Body of pancreas (tissue), 4 donors: ENCODE measurements around the gene ESCO1. TPM values are rescaled to one million over a fixed set of nuclear protein-coding genes. Genes with fewer than 3 reads are reported as not detected.
A peak's percentile ranks its signal among the peaks of the same experiment; 100 is the strongest.
"Not testable (repeated sequence)": the region's sequence is repeated elsewhere in the genome, so short reads cannot be mapped to it uniquely, and the experiment has no call there.

Experiments used
- ATAC-seq: fragments of 150-250 bp; one replicate; pipeline ENCODE4 v1.9.1; 2016
- DNase-seq, 4 donors: peaks; one replicate each; pipeline ENCODE4 v3.0.0-alpha.2; 2019
- H3K27ac ChIP-seq, 4 donors: fragments of 200-600 bp; sonication (generic); 1 replicate in 3 of 4; 2 replicates in 1 of 4; pipeline versions ENCODE4 v1.5.1 to v1.6.1; 2016 to 2019; ENCODE audit warnings: mild to moderate bottlenecking in 1 of 4, mixed read lengths in 1 of 4, moderate library complexity in 1 of 4
- H3K27me3 ChIP-seq, 2 donors: fragments of 200-600 bp; sonication (generic); one replicate each; pipeline ENCODE4 v1.6.0; 2016; ENCODE audit warnings: mild to moderate bottlenecking in 1 of 2
- H3K36me3 ChIP-seq, 2 donors: fragments of 200-600 bp; sonication (generic); replicated peaks in 1 of 2; 2 replicates each; pipeline ENCODE4 v1.5.1; 2016; ENCODE audit warnings: low read depth in 2 of 2; ENCODE audit not compliant: insufficient read depth in 1 of 2
- H3K4me1 ChIP-seq: fragments of 200-600 bp; sonication (generic); one replicate; pipeline ENCODE4 v1.6.0; 2016
- H3K4me3 ChIP-seq, 2 donors: fragments of 200-600 bp; sonication (generic); 1 replicate in 1 of 2; 2 replicates in 1 of 2; pipeline ENCODE4 v1.5.1; 2016 to 2019
- H3K9me3 ChIP-seq, 3 donors: fragments of 200-600 bp; sonication (generic); 1 replicate in 2 of 3; 2 replicates in 1 of 3; pipeline ENCODE4 v1.5.1; 2016
- CTCF ChIP-seq, 7 experiments: fragments of 450-650 bp in 4 of 7; fragments of 200-600 bp in 3 of 7; sonication (generic) in 3 of 7; IDR thresholded peaks; one replicate each; pipeline ENCODE4 v1.5.1; 2016 to 2019; ENCODE audit warnings: antibody characterized with exemption in 7 of 7
- POLR2A ChIP-seq, 3 donors: fragments of 450-650 bp; IDR thresholded peaks; one replicate each; pipeline ENCODE4 v1.6.1; 2016; ENCODE audit warnings: antibody characterized with exemption in 3 of 3, mild to moderate bottlenecking in 2 of 3
- WGBS, 2 donors: methylation state at CpG; one replicate each; pipeline ENCODE4 v1.1.5; 2017; 5-methylcytosine and 5-hydroxymethylcytosine counted together
- intact Hi-C: fragments of 100-400 bp; cut with DNase I; formaldehyde crosslinking; loops from one replicate; pipeline ENCODE4 v1.15.1; 2023
- total RNA-seq, 2 donors: library from RNA; depleted of rRNA; stranded (reverse); fragments of >200 nt; gene quantifications; one replicate each; pipeline ENCODE4 v1.1.0, GENCODE V29; 2016

The ESCO1 gene
- total RNA-seq: 10 to 100 TPM; 12.7 to 27.7 TPM

GRCh38 chr18:21600526-21601410, at the start of gene ESCO1:
ESCO1 (minus strand) TSS chr18:21600704; CDS start chr18:21574843, 25,861 bp downstream.
- Histone ChIP-seq H3K27me3 (no peaks in the 10 kb centered on the region), H3K4me1 (peaks cover 38% of the 10 kb centered on the region), H3K9me3 (no peaks in the 10 kb centered on the region), H3K27ac (peak within 1 kb of the TSS; percentile 87 to 100 (median 98)), H3K36me3 (no peaks in the 10 kb centered on the region), H3K4me3 (peak within 1 kb of the TSS; percentile 81 to 84)
- 8 to 45% methylated on average over 13 to 71 of the region's 74 CpGs for WGBS, 2 donors
- ATAC-seq: peak; percentile 91
- intact Hi-C loops: no loop called here
- DNase-seq: peak; percentile 96 to 99 (median 98)
- TF ChIP-seq CTCF (IDR thresholded peaks at IDR 0.05): peak; percentile 96 to 98 (median 98)
- TF ChIP-seq POLR2A (IDR thresholded peaks at IDR 0.05): peak; percentile 93 to 98 (median 97)

GRCh38 chr18:21640375-21640774, 39.9 kb upstream of the ESCO1 start:
- WGBS, 2 donors: 96 to 100% methylated on average over 4 to 5 of the region's 5 CpGs
- ATAC-seq: not testable (repeated sequence)

GRCh38 chr18:21638822-21639221, 38.3 kb upstream of the ESCO1 start:
- TF ChIP-seq POLR2A (IDR thresholded peaks at IDR 0.05) (no peak), CTCF (IDR thresholded peaks at IDR 0.05) (no peak)
- WGBS, 2 donors: 86 to 89% methylated on average over 3 of the region's 3 CpGs
- Histone ChIP-seq H3K36me3 (no peaks in the 10 kb centered on the region), H3K27ac (no peak overlapping the region), H3K4me3 (no peak overlapping the region), H3K27me3 (no peaks in the 10 kb centered on the region), H3K4me1 (no peaks in the 10 kb centered on the region), H3K9me3 (no peaks in the 10 kb centered on the region)
- ATAC-seq: no peak
- intact Hi-C loops: no loop called here
- no peak for DNase-seq

More at GRCh38 chr18:21640375-21640774, 39.9 kb upstream of the ESCO1 start:
- intact Hi-C loops, H3K36me3 ChIP-seq, H3K4me3 ChIP-seq, DNase-seq, H3K9me3 ChIP-seq, H3K27ac ChIP-seq, H3K4me1 ChIP-seq, H3K27me3 ChIP-seq: not testable (repeated sequence)

- Histone ChIP-seq H3K36me3 (peaks cover 0 to 2% of the 10 kb centered on the region in 2 donors), H3K4me3 (no peak overlapping the region), H3K4me1 (no peaks in the 10 kb centered on the region), H3K27ac (no peak overlapping the region), H3K9me3 (no peaks in the 10 kb centered on the region), H3K27me3 (no peaks in the 10 kb centered on the region)
- intact Hi-C loops: no loop called here
- TF ChIP-seq CTCF (IDR thresholded peaks at IDR 0.05): no peak
- no peak for TF ChIP-seq POLR2A (IDR thresholded peaks at IDR 0.05)
- ATAC-seq: no peak
- no peak for DNase-seq
- WGBS, 2 donors: 93 to 96% methylated on average over 13 of the region's 13 CpGs
These were observed 36.3 kb upstream of the ESCO1 start for GRCh38 chr18:21636769-21637168.

- Histone ChIP-seq H3K36me3 (peaks cover 0 to 8% of the 10 kb centered on the region in 2 donors), H3K9me3 (no peaks in the 10 kb centered on the region), H3K4me3 (no peak overlapping the region), H3K27ac (no peak overlapping the region), H3K4me1 (no peaks in the 10 kb centered on the region), H3K27me3 (no peaks in the 10 kb centered on the region)
- WGBS, 2 donors: 88 to 94% methylated on average over 4 of the region's 4 CpGs
- TF ChIP-seq CTCF (IDR thresholded peaks at IDR 0.05): no peak
- no peak for TF ChIP-seq POLR2A (IDR thresholded peaks at IDR 0.05)
- intact Hi-C loops: no loop called here
- DNase-seq (no peak), ATAC-seq (no peak)
These were observed 34.2 kb upstream of the ESCO1 start for GRCh38 chr18:21634588-21635199.
